HCT116 (cell line): ENCODE data around the gene MXRA7. TPM values are rescaled to one million over a fixed set of nuclear protein-coding genes. Genes with fewer than 3 reads are reported as not detected.

Experiments used
- ATAC-seq: fragments of 200-7000 bp; cut with Tn5 transposase; 2 replicates; pipeline ENCODE4 v1.9.1; 2020; ENCODE audit warnings: mild to moderate bottlenecking, moderate library complexity
- BruUV-seq: library from RNA; stranded (reverse); fragments of 400-500 nt; replicated peaks from 2 replicates; lab custom pipeline; 2021; lab: Mats Ljungman, UMichigan
- CTCF ChIA-PET: fragments of 300-600 bp; sonication (Branson Sonifier 250); formaldehyde crosslinking; loops from one replicate; lab custom pipeline; 2021; ENCODE audit warnings: antibody characterized with exemption; lab: Charles Lee
- POLR2A ChIA-PET: fragments of 300-600, 350-600 bp; sonication (Branson Sonifier 250); formaldehyde crosslinking; loops from one replicate; lab custom pipeline; 2021; ENCODE audit warnings: antibody characterized with exemption; lab: Charles Lee
- RAD21 ChIA-PET, 2 experiments: fragments of 300-600 bp; sonication (Branson Sonifier 250); formaldehyde crosslinking; loops; one replicate each; lab custom pipeline; 2023; ENCODE audit warnings: low total read pairs in 2 of 2; ENCODE audit not compliant: uncharacterized antibody in 2 of 2, unreplicated experiment in 2 of 2, low non-redundant PET in 1 of 2; lab: Charles Lee
- DNase-seq: peaks from one replicate; pipeline ENCODE4 v3.0.0-alpha.2; 2010; ENCODE audit warnings: low read depth, low spot score
- H2AFZ ChIP-seq: fragments of 200-600 bp; shearing (Covaris generic), sonication (generic); 2 replicates; pipeline ENCODE4 v1.6.1; 2017; ENCODE audit warnings: low read depth, mixed run types, mixed read lengths, antibody characterized with exemption, low read length; ENCODE audit not compliant: poor library complexity, severe bottlenecking
- H3K27ac ChIP-seq: 2 replicates; pipeline ENCODE4 v1.5.1; 2012; ENCODE audit warnings: low read depth, low read length
- H3K27me3 ChIP-seq: fragments of 200-600 bp; sonication (generic); 2 replicates; pipeline ENCODE4 v1.6.1; 2016; ENCODE audit warnings: mixed run types, low read length, mixed read lengths; ENCODE audit not compliant: insufficient read depth
- H3K36me3 ChIP-seq, 2 experiments: fragments of 200-500 bp in 1 of 2; fragments of 200-600 bp in 1 of 2; sonication (Bioruptor generic) in 1 of 2; sonication (generic) in 1 of 2; 2 replicates each; pipeline versions ENCODE4 v1.5.1 to v1.6.1; 2014 to 2016; ENCODE audit warnings: low read length in 2 of 2, inconsistent platforms in 1 of 2, mixed read lengths in 1 of 2, mixed run types in 1 of 2; ENCODE audit not compliant: insufficient read depth in 2 of 2, control insufficient read depth in 1 of 2
- H3K4me1 ChIP-seq, 2 experiments: fragments of 200-600 bp in 1 of 2; sonication (generic) in 1 of 2; 2 replicates each; pipeline versions ENCODE4 v1.5.1 to v1.6.1; 2012 to 2017; ENCODE audit warnings: low read length in 2 of 2, inconsistent platforms in 1 of 2, mild to moderate bottlenecking in 1 of 2, mixed read lengths in 1 of 2, mixed run types in 1 of 2, moderate library complexity in 1 of 2; ENCODE audit not compliant: insufficient read depth in 2 of 2, control insufficient read depth in 1 of 2
- H3K4me2 ChIP-seq: fragments of 200-600 bp; sonication (generic); 2 replicates; pipeline ENCODE4 v1.6.1; 2017; ENCODE audit warnings: mixed run types, low read length, mixed read lengths
- H3K4me3 ChIP-seq, 2 experiments: fragments of 200-600 bp in 1 of 2; sonication (generic) in 1 of 2; replicated peaks in 1 of 2; 2 replicates each; pipeline ENCODE4 v1.5.1; 2011 to 2016; ENCODE audit warnings: low read length in 2 of 2, control low read depth in 1 of 2, low read depth in 1 of 2, mild to moderate bottlenecking in 1 of 2, mixed read lengths in 1 of 2, mixed run types in 1 of 2
- H3K79me2 ChIP-seq: fragments of 200-600 bp; sonication (generic); 2 replicates; pipeline ENCODE4 v1.6.1; 2017; ENCODE audit warnings: mild to moderate bottlenecking, mixed run types, low read length, moderate library complexity, mixed read lengths; ENCODE audit not compliant: insufficient read depth
- H3K9ac ChIP-seq: fragments of 200-600 bp; sonication (generic); 2 replicates; pipeline ENCODE4 v1.6.1; 2016; ENCODE audit warnings: low read length, mixed read lengths
- H3K9me2 ChIP-seq: fragments of 200-600 bp; sonication (generic), shearing (Covaris generic); 2 replicates; pipeline ENCODE4 v1.6.1; 2017; ENCODE audit warnings: mixed run types, mild to moderate bottlenecking, moderate library complexity; ENCODE audit not compliant: insufficient read depth
- H3K9me3 ChIP-seq, 2 experiments: fragments of 200-500 bp in 1 of 2; fragments of 200-600 bp in 1 of 2; sonication (Bioruptor generic) in 1 of 2; sonication (generic) in 1 of 2; 2 replicates each; pipeline ENCODE4 v1.6.1; 2014 to 2017; ENCODE audit warnings: low read length in 2 of 2, mixed read lengths in 2 of 2, inconsistent platforms in 1 of 2, low read depth in 1 of 2, mild to moderate bottlenecking in 1 of 2, mixed run types in 1 of 2, moderate library complexity in 1 of 2; ENCODE audit not compliant: control insufficient read depth in 1 of 2, insufficient read depth in 1 of 2
- H4K20me1 ChIP-seq: fragments of 200-600 bp; sonication (generic), shearing (Covaris generic); 2 replicates; pipeline ENCODE4 v1.6.1; 2017; ENCODE audit warnings: mixed run types, mild to moderate bottlenecking, moderate library complexity; ENCODE audit not compliant: insufficient read depth
- EGR1 ChIP-seq: IDR thresholded peaks from 2 replicates; pipeline ENCODE4 v1.6.1; 2012; ENCODE audit warnings: low read depth
- POLR2A ChIP-seq: IDR thresholded peaks from 2 replicates; pipeline ENCODE4 v1.7.0; 2011; ENCODE audit warnings: borderline replicate concordance; ENCODE audit not compliant: insufficient read depth, insufficient read length; ENCODE audit errors: extremely low read depth
- POLR2AphosphoS5 ChIP-seq: IDR thresholded peaks from 2 replicates; pipeline ENCODE4 v1.6.1; 2011; ENCODE audit warnings: mild to moderate bottlenecking, low read depth, low read length, moderate library complexity
- REST ChIP-seq: IDR thresholded peaks from 2 replicates; pipeline ENCODE4 v1.6.1; 2012; ENCODE audit warnings: low read depth
- SIN3A ChIP-seq: IDR thresholded peaks from 2 replicates; pipeline ENCODE4 v1.6.1; 2012; ENCODE audit warnings: low read depth
- ZNF274 ChIP-seq: fragments of 200-500 bp; sonication (Bioruptor generic); IDR thresholded peaks from 2 replicates; pipeline ENCODE4 v1.6.1; 2014; ENCODE audit warnings: mild to moderate bottlenecking, low read depth, low read length, inconsistent platforms
- intact Hi-C: fragments of 100-400 bp; cut with micrococcal nuclease; formaldehyde crosslinking; loops from 2 replicates; pipeline ENCODE4 v1.10.0; 2022
- total RNA-seq: library from RNA; stranded (reverse); gene quantifications from one replicate; pipeline ENCODE4 v1.2.1, GENCODE V29; 2021; ENCODE audit not compliant: unreplicated experiment

Gene MXRA7
- total RNA-seq, 1 experiment from 2014 or later = 57.1 TPM

- no peaks in the 10 kb centered on the region for H4K20me1 ChIP-seq
- BruUV-seq = no TSS peak
- H3K9ac ChIP-seq = no peak overlapping the region
- H2AFZ ChIP-seq = no peak overlapping the region
- no peaks in the 10 kb centered on the region for H3K79me2 ChIP-seq
- H3K4me1 ChIP-seq = peaks cover 21% of the 10 kb centered on the region in 2 experiments
- no peak overlapping the region for H3K27ac ChIP-seq
- CTCF ChIA-PET = interaction anchor here (1.5 to 1.8 kb wide), 2 partner anchors 44 to 145 kb away, joined by 5 to 6 read pairs; no protein-coding TSS in a partner anchor
- H3K9me2 ChIP-seq = no peaks in the 10 kb centered on the region
- H3K4me3 ChIP-seq = no peak overlapping the region
- TF ChIP-seq POLR2A (no peak), EGR1 (no peak), POLR2AphosphoS5 (no peak), SIN3A (no peak), REST (no peak), ZNF274 (no peak)
- DNase-seq (no peak), ATAC-seq (no peak)
- H3K9me3 ChIP-seq = no peaks in the 10 kb centered on the region
- no peaks in the 10 kb centered on the region for H3K27me3 ChIP-seq
- H3K36me3 ChIP-seq = no peaks in the 10 kb centered on the region; a peak in 1 of 4 replicates
- POLR2A ChIA-PET = no interaction called here
- RAD21 ChIA-PET = no interaction called here
- intact Hi-C loops = no loop called here
- no peak overlapping the region for H3K4me2 ChIP-seq
Measured at GRCh38 chr17:76667786-76668453, 42.8 kb downstream of the MXRA7 start.
